NT2/D1 (cell line): ENCODE results near the gene FAM83B.

Experiments used
- SUZ12 ChIP-seq: IDR thresholded peaks from 2 replicates; pipeline ENCODE4 v1.6.1; 2011; ENCODE audit not compliant: insufficient read length, insufficient read depth; ENCODE audit errors: extremely low read depth
- YY1 ChIP-seq: IDR thresholded peaks from 2 replicates; pipeline ENCODE4 v1.6.1; 2011; ENCODE audit not compliant: insufficient read length, insufficient read depth
- ZNF274 ChIP-seq: IDR thresholded peaks from 2 replicates; pipeline ENCODE4 v1.6.1; 2011; ENCODE audit warnings: mild to moderate bottlenecking, low read depth, low read length

GRCh38 chr6:54830216-54830615 lies 16.4 kb upstream of the FAM83B start:
- TF ChIP-seq SUZ12 = no peak
- TF ChIP-seq ZNF274 = no peak
- no peak for TF ChIP-seq YY1
